Stimulated activated CD4-positive, alpha-beta T cell treated with anti-CD3 and anti-CD28 coated beads, Interleukin-12 subunit alpha, Interleukin-12 subunit beta, amount 100 ng/mL, for 48 hours (primary cell): Measurements from ENCODE around the gene PHF10.

Experiments
- DNase-seq, 3 donors: peaks; one replicate each; pipeline ENCODE4 v3.0.0-alpha.2; 2020; ENCODE audit warnings: low read depth in 2 of 3, low spot score in 1 of 3

The PHF10 gene

GRCh38 chr6:169678342-169678741, 46.0 kb downstream of the PHF10 start:
- no peak for DNase-seq

GRCh38 chr6:169677096-169677495, 47.2 kb downstream of the PHF10 start:
- DNase-seq, result no peak

DNA sequence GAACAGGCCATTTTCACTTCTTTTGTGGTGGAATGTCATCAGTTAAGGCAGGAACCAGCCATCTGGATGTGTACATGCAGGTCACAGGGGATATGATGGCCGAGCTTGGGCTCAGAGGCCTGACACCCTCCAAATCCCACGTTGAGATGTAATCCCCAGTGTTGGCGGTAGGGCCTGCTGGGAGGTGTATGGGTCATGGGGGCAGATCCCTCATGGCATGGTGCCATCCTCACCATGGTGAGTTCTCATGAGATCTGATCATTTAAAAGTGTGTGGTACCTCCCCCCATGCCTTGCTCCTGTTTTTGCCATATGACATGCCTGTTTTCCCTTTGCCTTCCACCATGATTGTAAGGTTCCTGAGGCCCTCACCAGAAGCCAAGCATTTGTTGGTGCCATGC, 49.3 kb downstream of the PHF10 start:
- DNase-seq, result no peak

- DNase-seq, result no peak
These were observed 52.7 kb downstream of the PHF10 start for GRCh38 chr6:169671563-169671962.

- DNase-seq, result no peak
These were observed 54.4 kb downstream of the PHF10 start for GRCh38 chr6:169669889-169670288.

GRCh38 chr6:169669147-169669546, 55.2 kb downstream of the PHF10 start:
- DNase-seq, result no peak

- DNase-seq, result no peak
These were observed 56.0 kb downstream of the PHF10 start for GRCh38 chr6:169668203-169668847.

DNA sequence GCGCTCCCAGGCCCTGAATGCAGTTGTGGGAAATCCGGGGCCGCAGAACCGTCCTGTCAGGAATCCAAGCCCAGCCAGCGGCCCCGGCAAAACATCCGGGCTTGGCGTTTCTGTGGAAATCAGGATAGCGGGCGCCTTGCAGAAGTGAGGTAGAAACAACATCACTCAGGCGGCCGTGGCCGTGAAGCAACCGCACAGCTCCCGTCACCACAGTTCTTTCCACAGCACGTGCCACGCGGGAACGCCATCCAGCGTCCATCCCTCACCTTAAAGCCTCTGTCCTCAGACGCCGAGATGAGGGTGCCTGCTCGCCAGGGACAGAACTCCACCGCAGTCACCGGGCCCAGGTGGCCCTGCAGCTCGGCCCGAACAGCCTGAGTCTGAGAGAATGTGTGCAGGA, 56.6 kb downstream of the PHF10 start:
- DNase-seq, result no peak

DNA sequence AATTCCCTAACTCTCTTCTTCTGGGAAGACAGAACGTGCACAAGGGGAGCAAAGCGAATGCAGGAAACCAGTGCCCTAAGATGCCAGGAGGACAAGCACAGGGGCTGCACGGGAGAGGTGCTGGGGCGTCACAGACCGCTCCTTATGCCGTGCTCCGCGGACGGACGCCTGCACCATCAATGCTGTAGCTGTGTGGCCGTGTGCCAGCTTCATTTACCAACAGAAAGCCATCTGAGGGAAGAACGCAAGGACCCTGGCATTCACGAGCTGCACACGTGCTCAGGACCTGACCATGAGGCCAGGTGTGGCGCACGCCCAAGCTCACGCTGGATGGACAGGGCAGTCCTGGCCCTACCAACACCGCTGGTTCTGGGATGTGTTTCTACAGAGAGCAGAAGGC, 57.9 kb downstream of the PHF10 start:
- no peak for DNase-seq

DNA sequence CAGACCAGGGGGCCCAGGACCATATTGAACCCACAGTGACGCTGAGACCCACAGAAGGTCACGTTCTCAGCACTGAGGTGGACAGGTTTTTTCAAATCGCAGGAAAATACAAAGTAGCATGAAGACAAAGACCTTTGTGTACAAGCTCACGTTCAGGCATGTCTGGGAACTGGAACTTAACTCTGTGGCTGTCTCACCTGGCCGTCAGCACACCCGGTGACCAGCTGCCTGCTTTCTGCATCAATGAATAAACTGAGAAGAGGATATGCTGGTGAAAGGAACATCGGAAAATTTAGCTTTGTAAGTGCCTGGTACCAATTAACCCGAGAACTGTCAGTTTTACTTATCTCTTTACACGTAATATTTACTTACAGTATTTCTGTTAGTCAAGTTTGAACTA, 59.0 kb downstream of the PHF10 start:
- no peak for DNase-seq

- DNase-seq, result no peak
These were observed 60.1 kb downstream of the PHF10 start for GRCh38 chr6:169664227-169664626.

DNA sequence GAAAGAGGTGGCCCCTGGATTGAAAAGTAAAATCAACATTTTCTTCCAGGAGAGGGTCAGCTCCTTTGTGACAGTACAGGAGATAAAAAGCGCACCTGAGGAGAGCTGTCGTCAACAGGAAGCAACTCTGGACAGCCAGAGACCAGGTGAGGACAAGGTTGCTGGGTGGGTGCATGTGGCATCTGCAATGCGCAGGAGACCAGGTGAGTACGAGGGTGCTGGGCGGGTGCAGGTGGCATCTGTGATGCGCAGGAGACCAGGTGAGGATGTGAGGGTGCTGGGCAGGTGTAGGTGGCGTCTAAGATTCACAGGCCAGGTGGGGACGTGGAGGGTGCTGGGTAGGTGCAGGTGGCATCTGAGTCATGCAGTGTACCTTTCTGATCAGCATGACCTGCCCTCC, 60.8 kb downstream of the PHF10 start:
- DNase-seq, result no peak

DNA sequence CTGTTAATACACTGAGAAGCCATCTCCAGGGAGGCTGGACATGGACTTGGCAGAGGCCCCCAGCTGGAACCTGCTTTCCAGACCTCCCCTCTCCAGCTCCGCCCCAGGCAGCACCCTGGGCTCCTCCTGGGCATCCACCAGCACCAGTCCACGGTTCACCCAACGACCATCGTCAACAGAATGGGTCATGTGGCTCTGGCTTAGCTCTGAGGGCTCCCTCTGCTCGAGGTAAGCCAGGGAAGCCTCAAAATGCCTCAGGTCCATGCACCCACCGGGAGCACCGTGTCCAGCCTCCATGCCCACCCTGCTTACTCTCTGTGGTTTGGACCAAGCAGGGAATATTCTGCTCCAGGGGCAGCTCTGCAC, 62.9 kb downstream of the PHF10 start:
- DNase-seq, result no peak

- DNase-seq, result no peak
These were observed 63.4 kb downstream of the PHF10 start for GRCh38 chr6:169660751-169661390.

- no peak for DNase-seq
These were observed 64.3 kb downstream of the PHF10 start for GRCh38 chr6:169659820-169660610.

- DNase-seq, result no peak
These were observed 67.1 kb downstream of the PHF10 start for GRCh38 chr6:169657284-169657610.

DNA sequence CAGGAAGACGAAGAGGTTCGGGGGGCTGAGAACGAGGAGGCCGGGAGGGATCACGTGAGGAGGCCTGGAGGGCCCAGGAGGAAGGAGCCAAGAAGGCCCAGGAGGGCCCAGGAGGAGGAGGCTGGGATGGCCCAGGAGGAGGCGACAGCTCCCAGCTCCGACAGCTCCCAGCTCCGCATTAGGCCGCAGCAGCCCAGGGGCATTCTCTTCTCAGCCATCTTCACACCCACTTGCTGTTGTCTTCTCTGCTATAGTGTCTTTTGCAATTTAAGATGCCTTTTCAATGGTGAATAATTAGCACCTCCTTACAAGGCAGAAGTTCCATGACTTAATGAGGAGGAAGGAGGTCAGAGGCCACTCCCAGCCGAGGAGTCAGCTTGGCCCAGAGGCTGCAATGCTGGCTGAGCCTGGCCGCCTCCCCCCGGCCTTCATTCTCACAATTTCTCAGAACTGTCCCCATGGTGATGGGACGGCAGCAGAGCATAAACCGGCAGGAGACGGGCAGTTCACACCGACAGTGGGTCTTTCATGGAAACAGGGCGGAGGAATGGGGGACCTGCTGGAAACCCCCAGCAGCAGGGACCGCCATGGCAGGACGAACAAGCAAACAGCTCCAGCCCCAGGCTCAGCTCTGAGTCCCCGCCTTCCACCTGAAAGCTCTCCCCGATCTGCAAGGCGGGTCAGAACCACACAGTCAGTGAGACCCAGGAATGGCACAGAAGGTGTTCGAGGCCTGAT, 67.6 kb downstream of the PHF10 start:
- no peak for DNase-seq

DNA sequence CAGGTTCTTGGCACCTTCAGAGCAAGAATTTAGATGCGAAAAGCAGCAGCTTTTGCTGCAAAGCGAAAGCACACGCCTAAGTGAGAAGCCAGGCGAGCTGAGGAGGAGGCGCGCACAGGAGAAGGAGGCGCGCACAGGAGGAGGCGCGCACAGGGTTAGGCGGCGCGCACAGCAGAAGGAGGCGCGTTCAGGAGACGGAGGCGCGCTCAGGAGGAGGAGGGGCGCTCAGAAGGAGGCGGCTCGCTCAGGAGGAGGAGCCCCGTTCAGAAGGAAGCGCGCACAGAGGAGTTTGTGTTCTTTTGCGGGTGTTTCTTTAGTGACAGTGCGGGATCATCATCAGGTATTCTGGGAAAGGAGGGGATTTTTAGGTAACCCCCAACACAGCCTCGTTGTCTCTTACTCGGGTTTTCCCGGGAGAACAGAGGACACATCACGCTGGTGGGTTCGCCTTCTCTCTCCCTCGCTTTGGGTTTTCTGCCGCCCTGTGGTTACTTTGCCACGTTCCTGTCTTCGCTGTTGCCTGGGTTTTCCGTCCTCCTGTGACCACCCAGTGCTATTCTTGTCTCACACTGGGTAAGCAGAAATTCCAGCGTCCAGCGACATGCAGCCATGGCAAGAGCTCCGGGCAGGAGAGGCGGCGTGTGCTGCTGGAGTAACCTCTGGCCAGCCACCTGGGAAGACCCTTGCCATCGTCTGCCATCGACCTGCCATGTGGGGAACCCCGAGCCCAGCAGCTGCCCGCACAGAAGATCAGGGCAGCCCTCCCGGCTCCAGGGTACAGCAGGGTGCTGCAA, 69.5 kb downstream of the PHF10 start:
- peak; percentile 29 to 51 (median 37) for DNase-seq
